ENCODE data around the gene ANKRD35.
A peak's percentile ranks its signal among the peaks of the same experiment; 100 is the strongest.
"Not testable (repeated sequence)": the region's sequence is repeated elsewhere in the genome, so short reads cannot be mapped to it uniquely, and the experiment has no call there.

The ANKRD35 gene, protein sequence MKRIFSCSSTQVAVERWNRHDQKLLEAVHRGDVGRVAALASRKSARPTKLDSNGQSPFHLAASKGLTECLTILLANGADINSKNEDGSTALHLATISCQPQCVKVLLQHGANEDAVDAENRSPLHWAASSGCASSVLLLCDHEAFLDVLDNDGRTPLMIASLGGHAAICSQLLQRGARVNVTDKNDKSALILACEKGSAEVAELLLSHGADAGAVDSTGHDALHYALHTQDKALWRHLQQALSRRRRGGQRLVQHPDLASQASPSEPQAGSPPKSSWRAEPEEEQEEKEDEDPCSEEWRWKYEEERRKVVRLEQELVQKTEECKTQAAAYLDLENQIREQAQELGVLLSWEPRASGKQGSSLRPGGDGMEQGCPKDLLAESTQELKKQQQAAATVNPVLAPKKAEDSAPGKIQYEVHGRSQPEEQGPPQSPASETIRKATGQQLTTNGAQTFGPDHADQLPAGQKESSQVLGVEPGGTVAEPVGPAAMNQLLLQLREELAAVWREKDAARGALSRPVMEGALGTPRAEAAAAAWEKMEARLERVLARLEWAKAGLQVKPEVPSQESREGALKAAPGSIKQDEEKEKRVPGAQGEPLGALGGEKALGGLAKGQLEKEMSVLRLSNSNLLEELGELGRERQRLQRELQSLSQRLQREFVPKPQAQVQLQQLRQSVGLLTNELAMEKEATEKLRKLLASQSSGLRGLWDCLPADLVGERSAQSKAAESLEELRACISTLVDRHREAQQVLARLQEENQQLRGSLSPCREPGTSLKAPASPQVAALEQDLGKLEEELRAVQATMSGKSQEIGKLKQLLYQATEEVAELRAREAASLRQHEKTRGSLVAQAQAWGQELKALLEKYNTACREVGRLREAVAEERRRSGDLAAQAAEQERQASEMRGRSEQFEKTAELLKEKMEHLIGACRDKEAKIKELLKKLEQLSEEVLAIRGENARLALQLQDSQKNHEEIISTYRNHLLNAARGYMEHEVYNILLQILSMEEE

DNA sequence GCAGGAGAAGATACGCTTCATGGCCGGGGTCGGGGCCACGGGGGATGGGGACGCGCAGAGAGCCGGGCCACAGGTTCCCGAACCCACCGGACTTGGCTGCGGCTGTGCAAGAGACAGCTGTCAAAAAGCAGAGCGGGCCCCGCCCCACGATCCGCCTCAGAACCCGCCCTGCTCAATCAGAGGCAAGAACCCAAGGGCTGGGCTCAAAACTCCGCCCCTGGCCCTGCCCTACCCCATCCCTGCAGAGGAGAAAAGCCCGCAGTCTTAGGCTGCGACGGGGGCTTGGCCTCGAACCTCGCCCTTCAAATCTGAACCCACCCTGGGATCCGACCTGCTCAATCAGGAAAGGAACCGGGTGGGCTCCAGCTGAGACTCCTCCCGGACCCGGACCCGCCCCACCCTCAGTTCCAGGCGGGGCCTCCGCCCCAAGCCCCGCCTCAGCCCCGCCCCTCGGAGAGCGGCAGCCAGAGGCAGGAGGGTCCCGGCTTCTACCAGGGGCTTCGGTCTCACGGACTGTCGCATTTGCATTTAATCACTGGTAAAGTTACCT lies at the start of gene ANKRD35:
Gene ANKRD35, minus strand, starts transcription at position 129 of the 550 bp plus-strand sequence. Its CDS starts 108 bp downstream, at position 21.
- no peak for DNase-seq (ENCODE audit: low read depth)

DNA sequence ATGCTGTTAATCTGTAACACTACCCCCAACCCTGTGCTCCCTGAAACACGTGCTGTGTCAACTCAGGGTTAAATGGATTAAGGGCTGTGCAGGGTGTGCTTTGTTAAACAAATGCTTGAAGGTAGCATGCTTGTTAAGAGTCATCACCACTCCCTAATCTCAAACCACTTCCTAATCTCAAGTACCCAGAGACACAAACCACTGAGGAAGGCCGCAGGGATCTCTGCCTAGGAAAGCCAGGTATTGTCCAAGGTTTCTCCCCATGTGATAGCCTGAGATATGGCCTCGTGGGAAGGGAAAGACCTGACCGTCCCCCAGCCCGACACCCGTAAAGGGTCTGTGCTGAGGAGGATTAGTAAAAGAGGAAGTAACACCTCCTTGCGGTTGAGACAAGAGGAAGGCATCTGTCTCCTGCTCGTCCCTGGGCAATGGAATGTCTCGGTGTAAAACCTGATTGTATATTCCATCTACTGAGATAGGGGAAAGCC lies 46.9 kb upstream of the ANKRD35 start:
- not testable (repeated sequence) for DNase-seq (ENCODE audit: low read depth)

DNA sequence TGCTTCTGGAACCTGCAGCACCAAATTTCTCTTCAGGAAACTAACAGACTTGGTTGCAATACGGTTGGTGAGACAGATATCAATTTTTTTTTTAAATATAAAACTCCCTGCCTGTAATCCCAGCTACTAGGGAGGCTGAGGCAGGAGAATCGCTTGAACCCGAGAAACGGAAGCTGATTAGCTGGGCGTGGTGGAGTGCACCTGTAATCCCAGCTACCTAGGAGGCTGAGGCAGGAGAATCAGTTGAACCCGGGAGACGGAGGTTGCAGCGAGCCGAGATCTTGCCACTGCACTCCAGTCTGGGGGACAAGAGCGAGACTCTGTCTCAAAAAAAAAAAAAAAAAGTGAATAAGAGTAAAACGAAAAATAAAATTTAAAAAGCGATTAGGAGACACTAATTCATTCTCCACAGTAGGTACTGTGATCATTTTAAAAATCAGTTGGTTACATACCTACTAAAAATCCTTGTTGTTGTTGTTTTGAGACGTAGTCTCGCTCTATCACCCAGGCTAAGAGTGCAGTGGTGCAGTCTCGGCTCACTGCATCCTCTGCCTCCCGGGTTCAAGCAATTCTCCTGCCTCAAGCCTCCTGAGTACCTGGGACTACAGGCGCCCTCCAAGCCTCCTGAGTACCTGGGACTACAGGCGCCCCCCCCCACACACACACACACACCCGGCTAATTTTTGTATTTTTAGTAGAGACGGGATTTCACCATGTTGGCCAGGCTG lies 42.4 kb upstream of the ANKRD35 start:
- no peak for DNase-seq (ENCODE audit: low read depth)

DNA sequence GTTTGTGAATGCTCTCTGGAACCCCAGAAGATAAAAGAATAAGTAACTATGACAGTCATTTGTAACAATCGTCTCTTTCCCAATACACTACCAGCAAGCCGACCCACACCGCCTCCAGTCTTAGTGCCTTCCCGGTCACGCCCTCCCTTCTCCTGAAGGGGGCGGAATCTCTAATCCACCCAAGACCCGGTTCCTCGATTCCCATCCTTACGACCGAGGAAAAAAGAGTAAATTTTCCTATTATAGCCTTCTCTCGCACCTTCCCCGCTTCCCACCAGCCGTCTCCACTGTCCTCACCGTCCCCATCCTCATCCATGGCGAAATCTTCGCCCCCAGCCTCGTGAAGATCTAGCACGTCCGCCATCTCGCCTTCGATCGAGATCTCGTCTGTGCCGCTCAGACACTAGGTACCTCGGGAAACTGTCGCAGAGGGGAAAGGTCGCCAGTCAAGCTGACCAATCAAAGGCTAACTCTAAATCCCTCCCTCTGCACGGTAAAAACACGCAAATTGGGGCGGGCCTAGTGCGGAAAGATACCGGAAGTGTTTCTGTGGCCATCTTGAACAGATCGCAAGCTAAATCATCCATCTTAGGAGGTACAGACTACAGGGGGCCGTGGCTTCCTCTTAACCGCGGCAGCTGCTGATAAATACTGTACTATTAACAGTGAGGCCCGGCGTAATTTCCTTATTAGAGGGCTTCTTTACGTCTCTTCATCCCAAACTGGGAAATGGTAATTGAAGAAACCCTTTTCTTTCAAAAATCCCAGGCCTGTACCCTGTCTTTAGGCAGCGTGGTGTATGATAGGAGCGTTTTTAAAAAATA lies 41.6 kb upstream of the ANKRD35 start, which contains the start of gene RBM8A:
Gene RBM8A, minus strand, starts transcription at position 422 of the 824 bp plus-strand sequence. Its CDS starts 58 bp downstream, at position 364.
- peak; percentile 97 for DNase-seq (ENCODE audit: low read depth)

DNA sequence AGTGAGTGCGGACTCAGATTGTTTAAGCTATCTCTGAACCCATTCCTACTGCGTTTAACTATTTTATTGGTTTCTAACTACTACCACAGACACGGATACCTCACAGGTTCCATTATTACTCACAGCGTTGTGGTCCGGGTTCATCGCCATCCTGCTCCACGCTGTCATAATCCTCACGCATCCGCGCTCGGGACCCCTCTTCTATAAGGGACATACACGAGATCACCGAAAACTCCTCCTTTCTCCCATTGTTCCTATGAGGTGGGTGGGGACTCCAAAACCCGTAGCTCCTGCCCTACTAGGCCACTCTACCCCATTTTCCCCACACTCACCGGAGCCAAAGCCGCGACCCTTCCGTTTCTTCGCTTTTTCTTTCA lies 41.0 kb upstream of the ANKRD35 start:
- no peak for DNase-seq (ENCODE audit: low read depth)

DNA sequence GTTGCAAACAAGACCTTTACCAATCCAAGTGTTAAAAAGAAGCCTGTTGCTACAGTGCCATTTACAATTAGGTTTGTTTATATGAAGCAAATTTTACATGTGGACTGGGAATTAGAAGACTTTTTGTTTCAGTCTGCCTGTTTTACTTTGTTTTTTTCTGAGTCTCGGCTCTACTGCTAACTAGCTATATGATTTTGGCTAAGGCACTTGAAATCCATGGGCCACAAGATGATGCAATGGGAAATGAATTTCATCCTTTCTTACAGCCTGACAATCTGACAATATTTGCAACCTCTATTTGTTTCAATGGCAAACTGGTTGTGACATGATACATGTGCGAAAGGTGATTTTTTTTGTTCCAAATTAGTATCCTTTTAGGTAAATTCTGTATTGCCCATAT lies 36.6 kb upstream of the ANKRD35 start:
- no peak for DNase-seq (ENCODE audit: low read depth)

DNA sequence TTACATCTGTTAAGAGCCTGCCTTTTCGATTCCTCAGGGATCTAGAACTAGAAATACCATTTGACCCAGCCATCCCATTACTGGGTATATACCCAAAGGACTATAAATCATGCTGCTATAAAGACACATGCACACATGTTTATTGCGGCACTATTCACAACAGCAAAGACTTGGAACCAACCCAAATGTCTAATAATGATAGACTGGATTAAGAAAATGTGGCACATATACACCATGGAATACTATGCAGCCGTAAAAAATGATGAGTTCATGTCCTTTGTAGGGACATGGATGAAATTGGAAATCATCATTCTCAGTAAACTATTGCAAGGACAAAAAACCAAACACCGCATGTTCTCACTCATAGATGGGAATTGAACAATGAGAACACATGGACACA lies 34.6 kb upstream of the ANKRD35 start:
- not testable (repeated sequence) for DNase-seq (ENCODE audit: low read depth)

DNA sequence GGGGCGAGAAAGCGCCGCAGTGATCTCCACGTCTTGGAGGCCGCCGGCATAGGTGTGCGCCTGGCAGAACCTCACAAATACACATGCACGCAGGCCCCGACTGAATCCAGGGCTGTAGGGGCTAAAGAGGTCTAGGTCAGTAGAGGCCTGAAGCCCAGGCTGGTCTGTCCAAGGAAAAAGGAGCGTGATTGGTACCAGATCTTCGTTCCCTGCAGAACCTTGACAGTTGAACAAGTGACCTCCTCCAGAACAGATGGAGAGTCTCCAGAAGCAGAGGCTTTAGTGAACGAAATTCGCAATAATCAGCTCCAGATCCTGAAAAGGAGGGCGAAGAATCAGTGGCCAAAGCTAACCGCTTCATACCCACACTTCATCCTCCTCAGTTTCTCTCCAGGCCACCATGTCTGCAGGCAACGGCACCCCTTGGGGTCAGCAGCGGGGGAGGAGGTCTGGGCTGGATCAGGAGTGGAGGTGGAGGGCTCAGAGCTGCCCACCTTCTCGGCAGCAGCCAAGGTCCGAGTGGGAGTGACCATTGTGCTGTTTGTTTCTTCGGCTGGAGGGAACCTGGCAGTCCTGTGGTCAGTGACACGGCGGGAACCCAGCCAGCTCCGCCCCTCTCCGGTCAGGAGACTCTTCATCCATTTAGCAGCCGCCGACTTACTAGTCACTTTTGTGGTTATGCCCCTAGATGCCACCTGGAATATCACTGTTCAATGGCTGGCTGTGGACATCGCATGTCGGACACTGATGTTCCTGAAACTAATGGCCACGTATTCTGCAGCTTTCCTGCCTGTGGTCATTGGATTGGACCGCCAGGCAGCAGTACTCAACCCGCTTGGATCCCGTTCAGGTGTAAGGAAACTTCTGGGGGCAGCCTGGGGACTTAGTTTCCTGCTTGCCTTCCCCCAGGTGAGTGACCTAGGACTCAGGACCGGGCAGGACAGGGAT lies 33.6 kb upstream of the ANKRD35 start:
- DNase-seq (ENCODE audit: low read depth), result no peak

DNA sequence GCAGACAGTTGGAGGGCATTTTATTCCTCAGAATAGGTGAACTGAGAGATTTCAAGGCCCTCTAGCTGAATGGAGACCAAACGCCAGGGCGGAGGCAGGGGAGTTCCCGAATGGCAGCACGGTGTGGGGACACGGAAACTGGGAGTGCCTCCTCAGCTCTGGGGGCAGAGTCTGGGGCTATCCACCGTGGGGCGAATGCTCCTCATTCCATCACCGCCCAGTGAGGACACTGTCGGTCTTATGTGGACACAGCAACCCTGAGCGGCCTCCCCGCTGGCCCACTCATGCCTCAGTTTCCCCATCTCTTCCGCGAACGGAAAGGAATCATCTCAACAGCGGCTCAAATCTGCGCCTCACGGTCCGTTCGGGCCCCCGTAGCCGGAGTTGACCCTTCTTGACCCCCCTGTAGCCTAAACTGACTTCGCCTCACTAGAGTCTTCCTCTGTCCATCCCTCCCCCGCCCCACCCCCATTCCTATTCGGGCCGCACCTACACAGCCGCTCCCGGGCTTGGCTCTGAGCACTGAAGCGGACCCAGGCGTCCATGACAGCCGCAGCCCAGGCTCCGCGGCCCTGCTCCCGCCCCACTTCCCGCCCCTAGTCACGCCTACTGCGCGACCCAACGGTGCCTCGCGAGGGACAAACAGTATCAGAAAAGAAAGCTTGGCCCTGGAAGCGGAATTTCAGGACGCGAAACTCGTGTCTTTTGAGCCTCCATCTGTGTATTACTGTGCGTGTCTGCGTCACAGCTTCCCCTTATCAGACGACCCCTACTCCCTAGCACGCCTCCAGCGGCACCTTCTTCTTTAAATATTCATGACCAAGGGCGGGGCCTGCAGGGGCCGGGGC lies 32.7 kb upstream of the ANKRD35 start, which contains the start of gene PEX11B:
Gene PEX11B, minus strand, starts transcription at position 574 of the 848 bp plus-strand sequence. Its CDS starts 29 bp downstream, at position 545.
- DNase-seq (ENCODE audit: low read depth), result no peak

DNA sequence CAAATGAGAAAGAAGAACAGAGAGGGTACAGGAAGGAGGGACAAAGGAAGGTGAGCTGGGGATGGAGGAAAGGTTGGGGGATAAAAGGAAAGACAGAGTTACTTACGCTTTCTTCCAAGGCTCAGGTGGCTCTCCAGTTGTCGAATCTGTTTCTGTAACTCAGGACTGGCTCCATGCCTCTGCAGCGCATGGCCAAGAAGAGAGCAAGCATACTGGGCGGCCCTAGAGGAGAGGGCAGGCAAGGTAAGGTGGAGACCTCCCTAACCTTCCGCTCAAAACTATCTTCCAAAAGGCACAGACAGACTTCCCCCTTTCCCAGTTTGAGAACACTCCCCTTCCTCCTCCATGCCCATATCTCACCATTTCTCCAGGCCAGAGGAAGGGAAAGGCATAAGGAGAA lies 31.9 kb upstream of the ANKRD35 start:
- no peak for DNase-seq (ENCODE audit: low read depth)

DNA sequence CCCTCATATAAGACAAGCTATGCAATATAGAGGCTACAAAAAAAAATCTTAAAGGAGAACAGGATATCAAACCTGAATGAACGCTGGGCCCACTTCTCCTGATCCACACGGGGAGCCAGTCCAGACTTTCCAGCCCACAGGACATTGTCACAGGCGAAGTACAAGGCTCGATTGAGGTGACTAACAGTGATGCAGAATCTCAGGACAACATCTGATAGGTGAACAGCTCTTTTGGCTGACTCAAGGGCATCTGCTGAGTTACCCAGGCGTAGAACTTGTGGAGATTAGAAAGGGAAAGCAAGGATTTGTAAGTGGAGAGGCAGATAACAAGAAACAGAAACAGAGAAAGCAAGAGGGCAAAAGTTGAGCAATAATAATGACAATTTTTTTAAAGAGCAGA lies 31.1 kb upstream of the ANKRD35 start:
- DNase-seq (ENCODE audit: low read depth), result no peak

DNA sequence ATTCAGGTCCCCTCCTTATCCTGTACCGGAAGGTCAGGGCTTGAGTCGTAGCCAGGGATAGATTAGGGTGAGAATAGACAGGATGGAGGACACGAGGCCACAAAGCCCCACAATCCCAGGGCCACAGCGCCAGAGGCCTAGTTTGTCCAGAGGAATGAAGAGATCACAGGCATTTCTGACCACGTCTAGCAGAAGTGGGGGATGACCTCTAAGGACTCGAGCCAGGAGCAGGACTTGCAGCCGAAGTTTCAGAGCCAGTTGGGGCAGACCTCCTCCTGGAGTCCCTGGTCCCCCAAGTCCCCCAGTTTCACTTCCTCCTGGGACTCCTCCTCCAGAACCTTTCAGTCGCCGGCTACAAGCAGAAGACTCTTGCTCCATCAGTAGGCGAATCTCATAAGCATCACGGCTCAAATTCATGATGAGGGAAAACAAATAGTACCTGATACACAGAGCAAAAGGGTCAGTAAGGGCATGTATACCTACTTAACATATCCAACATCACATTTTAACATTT lies 26.5 kb upstream of the ANKRD35 start:
- no peak for DNase-seq (ENCODE audit: low read depth)

DNA sequence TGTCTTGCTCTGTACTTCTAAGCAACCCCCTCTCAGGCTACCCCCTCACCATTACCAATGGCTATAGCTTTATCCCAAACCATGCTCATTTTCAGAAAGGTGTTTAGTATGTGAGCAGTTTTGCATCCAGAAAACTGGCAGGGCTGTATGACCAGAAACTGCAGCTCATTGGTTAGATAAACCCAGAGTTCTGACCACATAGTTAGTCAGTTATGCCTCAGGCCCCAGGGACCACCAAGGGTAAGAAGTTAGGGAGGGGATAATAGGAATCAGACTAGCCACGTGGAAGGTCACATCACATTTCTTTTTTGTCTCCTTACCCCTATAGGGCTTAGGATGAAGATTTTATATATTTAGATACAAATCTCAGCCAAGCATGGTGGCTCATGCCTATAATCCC lies 23.0 kb upstream of the ANKRD35 start:
- no peak for DNase-seq (ENCODE audit: low read depth)

DNA sequence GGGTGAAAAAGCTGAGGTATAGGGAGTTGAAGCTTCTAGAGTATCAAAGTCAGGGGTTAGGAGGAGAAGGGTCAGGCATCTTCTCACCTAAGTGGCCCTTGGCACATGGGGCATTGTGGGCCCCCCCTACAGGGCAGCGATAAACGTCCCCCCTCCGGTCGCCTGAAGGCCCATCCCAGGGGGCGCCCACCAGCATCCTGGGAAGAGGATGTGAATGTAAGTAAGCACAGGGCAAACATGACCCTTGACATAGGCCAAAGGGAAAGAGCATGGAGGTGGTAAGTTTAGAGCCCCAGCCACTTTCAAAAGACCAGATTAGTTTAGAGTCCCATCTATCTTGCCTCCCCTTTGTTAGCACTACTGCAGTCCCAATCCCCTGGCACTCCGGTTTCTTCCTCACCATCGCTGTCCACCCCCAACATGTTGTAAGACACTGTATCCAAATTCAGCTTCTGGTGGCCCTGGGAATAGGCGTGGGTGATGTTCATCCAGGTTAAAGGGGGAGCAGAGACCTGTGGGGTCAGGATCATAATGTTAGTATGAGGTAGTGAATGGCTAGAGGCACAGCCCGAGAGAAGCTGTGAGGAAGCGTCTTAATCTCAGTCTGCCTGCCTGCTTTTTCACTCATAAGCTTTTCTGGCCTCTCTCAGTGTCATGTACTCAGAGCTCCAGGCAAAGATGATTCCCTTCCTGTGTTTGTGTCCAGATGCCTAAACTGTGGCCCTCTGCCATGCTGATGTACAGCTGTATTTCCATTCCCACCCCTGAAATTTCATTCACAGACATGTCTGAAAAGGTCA lies 21.5 kb upstream of the ANKRD35 start:
- no peak for DNase-seq (ENCODE audit: low read depth)

DNA sequence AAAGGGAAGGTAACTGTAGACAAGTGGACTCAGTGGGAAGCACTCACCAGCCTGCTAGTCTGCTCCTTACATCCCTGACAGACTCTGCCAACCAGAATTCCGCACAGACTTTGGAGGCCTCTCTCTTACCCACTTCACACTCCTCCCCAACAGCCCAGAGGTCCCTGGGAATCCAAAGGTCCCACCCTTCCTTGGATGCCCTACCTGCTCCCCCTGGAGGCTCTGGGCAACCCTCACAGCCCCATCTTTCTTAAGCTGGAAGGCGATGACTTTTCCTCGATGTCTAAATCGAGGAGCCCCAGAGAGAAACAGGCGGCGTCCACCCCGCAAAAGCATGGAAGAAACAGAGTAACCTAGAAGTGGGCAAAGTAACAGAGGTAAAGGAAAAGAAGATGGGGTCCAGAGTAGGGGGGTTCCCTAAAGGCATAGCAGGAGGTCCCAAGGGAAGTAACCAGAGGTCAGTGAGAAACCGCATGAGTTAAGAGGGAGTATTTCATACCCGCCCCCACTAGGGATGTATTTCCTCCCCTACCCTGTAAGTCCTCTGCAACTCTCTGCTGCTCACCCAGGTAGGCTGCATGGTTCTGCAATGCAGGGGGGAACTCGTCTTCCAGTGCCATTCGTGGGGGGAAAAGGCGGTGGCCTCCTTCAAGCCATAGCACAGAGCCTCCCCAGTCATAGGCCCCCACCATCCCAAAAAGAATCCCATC lies 15.8 kb upstream of the ANKRD35 start:
- no peak for DNase-seq (ENCODE audit: low read depth)

DNA sequence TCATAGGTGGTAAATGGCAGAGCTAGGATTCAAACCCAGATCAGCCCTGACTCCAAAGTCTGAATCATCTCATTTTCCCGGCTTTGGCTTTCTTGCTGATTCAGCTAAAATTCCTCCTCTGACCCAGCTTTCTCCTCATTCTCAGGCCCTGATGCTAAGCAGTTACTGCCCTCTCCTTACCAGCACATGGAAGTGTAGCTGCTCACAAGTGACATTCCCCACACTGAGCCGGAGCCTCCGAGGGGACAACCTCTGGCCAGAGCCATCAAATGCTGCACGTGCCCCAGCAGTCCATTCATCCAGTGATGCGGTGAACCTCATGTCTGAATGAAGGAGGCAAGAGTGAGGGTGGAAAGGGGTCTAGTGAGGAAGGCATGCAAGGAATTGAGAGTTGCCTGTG lies 13.1 kb upstream of the ANKRD35 start:
- no peak for DNase-seq (ENCODE audit: low read depth)

DNA sequence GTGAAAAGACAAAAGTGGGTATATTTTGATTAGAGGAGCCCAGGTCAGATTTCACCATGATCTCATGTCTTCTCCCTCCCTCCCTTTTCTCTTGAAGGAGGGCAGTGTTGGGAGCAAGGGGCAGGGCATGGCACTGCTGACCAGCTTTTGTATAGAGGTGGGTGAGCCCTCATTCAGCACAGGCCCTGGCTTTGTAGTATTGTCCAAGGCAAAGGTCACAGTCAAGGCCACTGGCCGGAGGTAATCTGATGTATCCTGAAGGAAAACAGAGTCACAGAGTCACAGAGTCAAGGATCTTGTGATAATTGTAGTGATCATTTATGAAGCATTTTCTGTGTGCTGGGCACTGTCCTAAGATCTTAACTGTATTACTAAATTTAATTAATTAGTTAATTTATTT lies 12.3 kb upstream of the ANKRD35 start:
- DNase-seq (ENCODE audit: low read depth), result no peak
